Panc1 (cell line): ENCODE measurements around the gene THOC7. TPM values are rescaled to one million over a fixed set of nuclear protein-coding genes. Genes with fewer than 3 reads are reported as not detected.

Experiments
- ATAC-seq: fragments of 200-7000 bp; cut with Tn5 transposase; 2 replicates; pipeline ENCODE4 v1.9.1; 2020; ENCODE audit warnings: mild to moderate bottlenecking, moderate library complexity
- BruUV-seq: library from RNA; stranded (reverse); fragments of 400-500 nt; replicated peaks from 2 replicates; lab custom pipeline; 2021; lab: Mats Ljungman, UMichigan
- CTCF ChIA-PET: fragments of 300-600 bp; sonication (Branson Sonifier 250); formaldehyde crosslinking; loops from one replicate; lab custom pipeline; 2022; ENCODE audit warnings: antibody characterized with exemption; lab: Charles Lee
- POLR2A ChIA-PET: fragments of 300-600 bp; sonication (Branson Sonifier 250); formaldehyde crosslinking; loops from one replicate; lab custom pipeline; 2022; ENCODE audit warnings: antibody characterized with exemption; lab: Charles Lee
- DNase-seq: peaks from one replicate; pipeline ENCODE4 v3.0.0-alpha.2; 2010; ENCODE audit warnings: low read depth, low spot score
- H3K27ac ChIP-seq: 2 replicates; pipeline ENCODE4 v1.5.1; 2011; ENCODE audit warnings: mild to moderate bottlenecking, low read length, inconsistent platforms
- H3K27me3 ChIP-seq: fragments of 200-500 bp; sonication (Bioruptor generic); 2 replicates; pipeline ENCODE4 v1.6.0; 2014; ENCODE audit warnings: low read length, inconsistent platforms; ENCODE audit not compliant: control insufficient read depth, insufficient read depth
- H3K36me3 ChIP-seq: fragments of 200-500 bp; sonication (Bioruptor generic); 2 replicates; pipeline ENCODE4 v1.5.1; 2014; ENCODE audit warnings: inconsistent platforms, mild to moderate bottlenecking, low read length, moderate library complexity; ENCODE audit not compliant: control insufficient read depth, insufficient read depth
- H3K4me1 ChIP-seq: 2 replicates; pipeline ENCODE4 v1.5.1; 2011; ENCODE audit warnings: inconsistent platforms, mild to moderate bottlenecking, low read length, moderate library complexity; ENCODE audit not compliant: control insufficient read depth, insufficient read depth
- H3K4me3 ChIP-seq, 2 experiments: 2 replicates each; pipeline ENCODE4 v1.5.1; 2011 to 2012; ENCODE audit warnings: low read depth in 2 of 2, low read length in 2 of 2, mild to moderate bottlenecking in 2 of 2, inconsistent platforms in 1 of 2, moderate library complexity in 1 of 2
- H3K9me3 ChIP-seq: fragments of 200-500 bp; sonication (Bioruptor generic); 2 replicates; pipeline ENCODE4 v1.5.1; 2014; ENCODE audit warnings: low read depth, mild to moderate bottlenecking, inconsistent platforms, low read length, moderate library complexity; ENCODE audit not compliant: control insufficient read depth, insufficient read depth
- CTCF ChIP-seq: fragments of 450-650 bp; IDR thresholded peaks from 2 replicates; pipeline ENCODE4 v1.5.1; 2017; ENCODE audit warnings: mild to moderate bottlenecking
- POLR2AphosphoS5 ChIP-seq: IDR thresholded peaks from 2 replicates; pipeline ENCODE4 v1.6.1; 2012; ENCODE audit warnings: mild to moderate bottlenecking, low read depth, low read length, moderate library complexity
- REST ChIP-seq, 2 experiments: IDR thresholded peaks; 2 replicates each; pipeline ENCODE4 v1.6.1; 2011 to 2012; ENCODE audit warnings: low read depth in 2 of 2, control low read depth in 1 of 2, low read length in 1 of 2, mild to moderate bottlenecking in 1 of 2, moderate library complexity in 1 of 2; ENCODE audit not compliant: insufficient read depth in 1 of 2
- SIN3A ChIP-seq: IDR thresholded peaks from 2 replicates; pipeline ENCODE4 v1.6.1; 2012; ENCODE audit warnings: low read depth, mild to moderate bottlenecking, low read length, moderate library complexity, borderline replicate concordance; ENCODE audit not compliant: insufficient read depth
- TCF7L2 ChIP-seq: IDR thresholded peaks from 2 replicates; pipeline ENCODE4 v1.6.1; 2011; ENCODE audit warnings: mild to moderate bottlenecking, low read depth, low read length, inconsistent platforms
- in situ Hi-C: cut with HindIII; loops from 2 replicates; pipeline ENCODE4 v1.10.0; 2016; ENCODE audit warnings: low sequenced_read_pairs, low pct_unique_long_range_greater_than_20kb
- intact Hi-C: fragments of 100-400 bp; cut with micrococcal nuclease; formaldehyde crosslinking; loops from one replicate; pipeline ENCODE4 v1.10.0; 2022; ENCODE audit not compliant: unreplicated experiment
- total RNA-seq: library from RNA; stranded (reverse); gene quantifications from one replicate; pipeline ENCODE4 v1.2.1, GENCODE V29; 2021; ENCODE audit not compliant: unreplicated experiment

THOC7 gene
- total RNA-seq, 1 experiment from 2014 or later: 64.3 TPM

- Histone ChIP-seq H3K27me3 (no peaks in the 10 kb centered on the region), H3K27ac (no peak overlapping the region; the same call in 1 of the 2 replicates), H3K9me3 (no peaks in the 10 kb centered on the region), H3K4me1 (no peaks in the 10 kb centered on the region; the same call in 1 of the 2 replicates), H3K4me3 (no peak overlapping the region), H3K36me3 (no peaks in the 10 kb centered on the region)
- TF ChIP-seq TCF7L2 (no peak), REST (IDR thresholded peaks at IDR 0.05; ENCODE audit: insufficient read depth in 1 of 2, low read depth in 2 of 2, low read length in 1 of 2) (no peak), CTCF (no peak), SIN3A (no peak), POLR2AphosphoS5 (no peak)
- in situ Hi-C loops (no loop called here), intact Hi-C loops (no loop called here)
- ChIA-PET CTCF (no interaction called here), POLR2A (no interaction called here)
- DNase-seq (no peak), ATAC-seq (no peak)
- no TSS peak for BruUV-seq
Observed at GRCh38 chr3:63880653-63881052, 17.0 kb upstream of the THOC7 start.

- in situ Hi-C loops (no loop called here), intact Hi-C loops (no loop called here)
- Histone ChIP-seq H3K9me3 (no peaks in the 10 kb centered on the region), H3K36me3 (no peaks in the 10 kb centered on the region), H3K4me1 (no peaks in the 10 kb centered on the region; the same call in 1 of the 2 replicates), H3K4me3 (no peak overlapping the region), H3K27ac (no peak overlapping the region), H3K27me3 (no peaks in the 10 kb centered on the region)
- BruUV-seq: no TSS peak
- ChIA-PET POLR2A (no interaction called here), CTCF (no interaction called here)
- TF ChIP-seq REST (IDR thresholded peaks at IDR 0.05; ENCODE audit: insufficient read depth in 1 of 2, low read depth in 2 of 2, low read length in 1 of 2): no peak
- TF ChIP-seq CTCF: no peak
- TF ChIP-seq TCF7L2: no peak
- TF ChIP-seq SIN3A: no peak
- no peak for TF ChIP-seq POLR2AphosphoS5
- no peak for DNase-seq
- no peak for ATAC-seq
Observed at GRCh38 chr3:63878394-63879060, 14.9 kb upstream of the THOC7 start.
